HEK293 (cell line): ENCODE results near the gene FIBP.

Experiments used
- CTCF ChIA-PET: fragments of 350-600 bp; formaldehyde crosslinking; extraction: SDS; loops from one replicate; lab custom pipeline; 2021; ENCODE audit warnings: antibody characterized with exemption; lab: Yijun Ruan, JAX
- POLR2A ChIA-PET: fragments of 300-600 bp; formaldehyde crosslinking; extraction: SDS; loops from one replicate; lab custom pipeline; 2020; ENCODE audit warnings: antibody characterized with exemption, inconsistent platforms; lab: Yijun Ruan, JAX
- H3K27ac ChIP-seq: fragments of 200-500 bp; sonication (Bioruptor generic); 2 replicates; pipeline ENCODE4 v1.5.1; 2014; ENCODE audit warnings: low read depth, low read length, control low read depth, inconsistent platforms; ENCODE audit errors: extremely low read depth
- H3K36me3 ChIP-seq, 2 experiments: fragments of 200-500 bp in 1 of 2; sonication (Bioruptor generic) in 1 of 2; 1 replicate in 1 of 2; 2 replicates in 1 of 2; pipeline ENCODE4 v1.5.1; 2014 to 2017; ENCODE audit warnings: inconsistent platforms in 2 of 2, low read length in 2 of 2; ENCODE audit not compliant: control insufficient read depth in 2 of 2, insufficient read depth in 1 of 2
- H3K4me1 ChIP-seq: fragments of 200-500 bp; sonication (Bioruptor generic); 2 replicates; pipeline ENCODE4 v1.5.1; 2014; ENCODE audit warnings: mild to moderate bottlenecking, low read length, inconsistent platforms; ENCODE audit not compliant: control insufficient read depth, insufficient read depth
- H3K4me3 ChIP-seq: 2 replicates; pipeline ENCODE4 v1.5.1; 2011; ENCODE audit warnings: low read depth, mild to moderate bottlenecking, control low read depth, low read length, moderate library complexity
- H3K9me3 ChIP-seq: fragments of 200-500 bp; sonication (Bioruptor generic); 2 replicates; pipeline ENCODE4 v1.5.1; 2014; ENCODE audit warnings: low read depth, low read length, inconsistent platforms; ENCODE audit not compliant: control insufficient read depth, insufficient read depth
- BCL6B ChIP-seq: fragments of 450-650 bp; formaldehyde crosslinking; IDR thresholded peaks from 2 replicates; pipeline ENCODE4 v1.5.1; 2017; ENCODE audit warnings: missing biosample characterization, missing genetic modification characterization
- PRDM1 ChIP-seq: fragments of 450-650 bp; formaldehyde crosslinking; IDR thresholded peaks from 2 replicates; pipeline ENCODE4; 2016; ENCODE audit warnings: missing biosample characterization, missing genetic modification characterization
- RBAK ChIP-seq: fragments of 450-650 bp; formaldehyde crosslinking; IDR thresholded peaks from 2 replicates; pipeline ENCODE4 v1.5.1; 2016; ENCODE audit warnings: missing biosample characterization, missing genetic modification characterization
- TSHZ1 ChIP-seq: fragments of 450-650 bp; formaldehyde crosslinking; IDR thresholded peaks from 2 replicates; pipeline ENCODE4 v1.5.1; 2016; ENCODE audit warnings: missing biosample characterization, missing genetic modification characterization, borderline replicate concordance
- ZNF114 ChIP-seq: fragments of 450-650 bp; formaldehyde crosslinking; IDR thresholded peaks from 2 replicates; pipeline ENCODE4 v1.5.0; 2017; ENCODE audit warnings: missing biosample characterization, missing genetic modification characterization
- ZNF202 ChIP-seq: fragments of 450-650 bp; formaldehyde crosslinking; IDR thresholded peaks from 2 replicates; pipeline ENCODE4 v1.5.1; 2016; ENCODE audit warnings: missing biosample characterization, missing genetic modification characterization, borderline replicate concordance
- ZNF221 ChIP-seq: fragments of 450-650 bp; formaldehyde crosslinking; IDR thresholded peaks from 2 replicates; pipeline ENCODE4 v1.5.1; 2017; ENCODE audit warnings: missing biosample characterization, missing genetic modification characterization, borderline replicate concordance
- ZNF23 ChIP-seq: fragments of 450-650 bp; formaldehyde crosslinking; IDR thresholded peaks from 2 replicates; pipeline ENCODE4 v1.5.1; 2016; ENCODE audit warnings: missing biosample characterization, missing genetic modification characterization, borderline replicate concordance
- ZNF274 ChIP-seq, 2 experiments: fragments of 200-500 bp in 1 of 2; fragments of 450-650 bp in 1 of 2; sonication (Bioruptor generic) in 1 of 2; formaldehyde crosslinking in 1 of 2; IDR thresholded peaks; 2 replicates each; pipeline versions ENCODE4 v1.5.1 to v1.6.1; 2014 to 2016; ENCODE audit warnings: borderline replicate concordance in 1 of 2, inconsistent platforms in 1 of 2, low read length in 1 of 2, missing biosample characterization in 1 of 2, missing genetic modification characterization in 1 of 2
- ZNF335 ChIP-seq: fragments of 450-650 bp; formaldehyde crosslinking; conservative IDR thresholded peaks from 2 replicates; pipeline ENCODE4 v1.5.1; 2016; ENCODE audit warnings: missing biosample characterization, missing genetic modification characterization
- ZNF341 ChIP-seq: fragments of 450-650 bp; formaldehyde crosslinking; IDR thresholded peaks from 2 replicates; pipeline ENCODE4; 2016; ENCODE audit warnings: low read depth, missing biosample characterization, missing genetic modification characterization
- ZNF610 ChIP-seq: fragments of 450-650 bp; formaldehyde crosslinking; IDR thresholded peaks from 2 replicates; pipeline ENCODE4 v1.5.1; 2016; ENCODE audit warnings: missing biosample characterization, missing genetic modification characterization, borderline replicate concordance
- ZNF629 ChIP-seq: fragments of 450-650 bp; formaldehyde crosslinking; IDR thresholded peaks from 2 replicates; pipeline ENCODE4 v1.5.1; 2017; ENCODE audit warnings: missing biosample characterization, missing genetic modification characterization
- ZNF692 ChIP-seq: fragments of 450-650 bp; formaldehyde crosslinking; IDR thresholded peaks from 2 replicates; pipeline ENCODE4 v1.5.1; 2016; ENCODE audit warnings: missing biosample characterization, missing genetic modification characterization
- ZNF707 ChIP-seq: fragments of 450-650 bp; formaldehyde crosslinking; IDR thresholded peaks from 2 replicates; pipeline ENCODE4 v1.5.1; 2016; ENCODE audit warnings: missing biosample characterization, missing genetic modification characterization
- ZNF843 ChIP-seq: fragments of 450-650 bp; formaldehyde crosslinking; IDR thresholded peaks from 2 replicates; pipeline ENCODE4 v1.5.1; 2016; ENCODE audit warnings: missing biosample characterization, missing genetic modification characterization

The FIBP gene

GRCh38 chr11:65844231-65844872 is 43.9 kb downstream of the FIBP start (continued):
- TF ChIP-seq PRDM1 (tag by site-specific recombination) (no peak), ZNF114 (no peak), ZNF843 (tag by site-specific recombination) (no peak), ZNF692 (tag by site-specific recombination) (no peak), BCL6B (tag by site-specific recombination) (no peak), ZNF610 (tag by site-specific recombination) (no peak), ZNF629 (no peak)
- TF ChIP-seq, all 188 proteins: peak for 0

GRCh38 chr11:65843811-65844210 is 44.5 kb downstream of the FIBP start:
- TF ChIP-seq ZNF335 (tag by site-specific recombination), result no peak
- ChIA-PET CTCF (interaction anchor here (0.6 to 1.7 kb wide), 5 partner anchors 7 to 132 kb away, joined by 3 to 7 read pairs (median 4); partner anchors contain the start of genes KAT5 and MUS81), POLR2A (interaction anchor here (1.0 kb wide), 1 partner anchor 9 kb away, joined by 3 read pairs; no protein-coding TSS in a partner anchor)
- no peak overlapping the region for H3K4me3 ChIP-seq
- no peaks in the 10 kb centered on the region for H3K36me3 ChIP-seq
- no peaks in the 10 kb centered on the region for H3K4me1 ChIP-seq
- H3K27ac ChIP-seq, result no peak overlapping the region
- H3K9me3 ChIP-seq, result no peaks in the 10 kb centered on the region

- Histone ChIP-seq H3K9me3 (no peaks in the 10 kb centered on the region), H3K4me3 (no peak overlapping the region), H3K36me3 (no peaks in the 10 kb centered on the region), H3K4me1 (no peaks in the 10 kb centered on the region), H3K27ac (no peak overlapping the region)
- POLR2A ChIA-PET, result interaction anchor here (0.7 kb wide), 1 partner anchor 15 kb away, joined by 8 read pairs; no protein-coding TSS in a partner anchor
- CTCF ChIA-PET, result interaction anchor here (0.9 to 1.7 kb wide), 3 partner anchors 9 to 166 kb away, joined by 5 to 7 read pairs (median 6); no protein-coding TSS in a partner anchor
- TF ChIP-seq TSHZ1 (tag by site-specific recombination), result no peak
- TF ChIP-seq ZNF707 (tag by site-specific recombination), result no peak
- no peak for TF ChIP-seq RBAK
- TF ChIP-seq ZNF629, result no peak
- no peak for TF ChIP-seq ZNF221
- TF ChIP-seq ZNF274 (IDR thresholded peaks at IDR 0.05; ENCODE audit: low read length), result no peak
- no peak for TF ChIP-seq ZNF274 (tag by site-specific recombination; IDR thresholded peaks at IDR 0.05; ENCODE audit: borderline replicate concordance)
- TF ChIP-seq ZNF23, result no peak
- TF ChIP-seq ZNF341, result no peak
- no peak for TF ChIP-seq ZNF202
Observed at GRCh38 chr11:65842144-65842543, 46.1 kb downstream of the FIBP start.
